Nephron progenitor cell (in vitro differentiated cells): ENCODE results near the gene HIBCH.

Experiments
- DNase-seq: peaks from one replicate; pipeline ENCODE4 v3.0.0; 2021
- H3K27ac Mint-ChIP-seq: 2 replicates; pipeline ENCODE4 v1.8.0; 2021; ENCODE audit warnings: mild to moderate bottlenecking, moderate library complexity, mixed read lengths
- H3K27me3 Mint-ChIP-seq: 2 replicates; pipeline ENCODE4 v1.8.0; 2021; ENCODE audit warnings: mild to moderate bottlenecking, low read depth, mixed read lengths; ENCODE audit not compliant: poor library complexity
- H3K36me3 Mint-ChIP-seq: 2 replicates; pipeline ENCODE4 v1.8.0; 2021; ENCODE audit warnings: low read depth, mixed read lengths
- H3K4me1 Mint-ChIP-seq: 2 replicates; pipeline ENCODE4 v1.8.0; 2021; ENCODE audit warnings: mixed read lengths
- H3K4me3 Mint-ChIP-seq: 2 replicates; pipeline ENCODE4 v1.8.0; 2021; ENCODE audit warnings: mild to moderate bottlenecking, moderate library complexity, mixed read lengths
- H3K9me3 Mint-ChIP-seq: 2 replicates; pipeline ENCODE4 v1.8.0; 2021; ENCODE audit warnings: mild to moderate bottlenecking, moderate library complexity, mixed read lengths
- TF ChIP-seq, protein P1 (sequence below): fragments of 200-600 bp; sonication (generic); IDR thresholded peaks from 2 replicates; pipeline ENCODE4 v1.5.0; 2021; ENCODE audit warnings: antibody characterized with exemption

Gene HIBCH

DNA sequence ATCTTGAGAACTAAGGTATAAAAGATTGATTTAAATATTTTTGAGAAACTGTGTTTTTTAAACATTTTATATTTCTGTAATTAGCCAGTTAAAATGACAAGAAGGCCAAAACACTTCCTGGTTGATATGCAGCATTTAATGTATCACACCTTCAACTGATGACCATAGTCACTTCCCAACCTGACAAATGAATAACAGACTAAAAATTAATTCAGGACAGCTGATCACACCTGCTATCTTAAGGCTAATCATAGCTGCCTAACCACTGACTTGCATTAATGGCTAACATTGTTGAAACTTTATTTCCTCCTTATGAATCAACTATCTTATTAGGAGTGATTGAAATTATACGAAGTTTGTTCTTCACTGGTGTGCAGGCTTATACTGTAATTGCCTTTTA lies 131.3 kb downstream of the HIBCH start:
- Mint-ChIP-seq H3K9me3 (no peaks in the 10 kb centered on the region), H3K4me3 (no peak overlapping the region), H3K27me3 (peaks cover 4% of the 10 kb centered on the region), H3K36me3 (no peaks in the 10 kb centered on the region), H3K4me1 (no peaks in the 10 kb centered on the region), H3K27ac (no peak overlapping the region)
- DNase-seq = no peak
- TF ChIP-seq, protein P1, sequence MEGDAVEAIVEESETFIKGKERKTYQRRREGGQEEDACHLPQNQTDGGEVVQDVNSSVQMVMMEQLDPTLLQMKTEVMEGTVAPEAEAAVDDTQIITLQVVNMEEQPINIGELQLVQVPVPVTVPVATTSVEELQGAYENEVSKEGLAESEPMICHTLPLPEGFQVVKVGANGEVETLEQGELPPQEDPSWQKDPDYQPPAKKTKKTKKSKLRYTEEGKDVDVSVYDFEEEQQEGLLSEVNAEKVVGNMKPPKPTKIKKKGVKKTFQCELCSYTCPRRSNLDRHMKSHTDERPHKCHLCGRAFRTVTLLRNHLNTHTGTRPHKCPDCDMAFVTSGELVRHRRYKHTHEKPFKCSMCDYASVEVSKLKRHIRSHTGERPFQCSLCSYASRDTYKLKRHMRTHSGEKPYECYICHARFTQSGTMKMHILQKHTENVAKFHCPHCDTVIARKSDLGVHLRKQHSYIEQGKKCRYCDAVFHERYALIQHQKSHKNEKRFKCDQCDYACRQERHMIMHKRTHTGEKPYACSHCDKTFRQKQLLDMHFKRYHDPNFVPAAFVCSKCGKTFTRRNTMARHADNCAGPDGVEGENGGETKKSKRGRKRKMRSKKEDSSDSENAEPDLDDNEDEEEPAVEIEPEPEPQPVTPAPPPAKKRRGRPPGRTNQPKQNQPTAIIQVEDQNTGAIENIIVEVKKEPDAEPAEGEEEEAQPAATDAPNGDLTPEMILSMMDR = no peak

DNA sequence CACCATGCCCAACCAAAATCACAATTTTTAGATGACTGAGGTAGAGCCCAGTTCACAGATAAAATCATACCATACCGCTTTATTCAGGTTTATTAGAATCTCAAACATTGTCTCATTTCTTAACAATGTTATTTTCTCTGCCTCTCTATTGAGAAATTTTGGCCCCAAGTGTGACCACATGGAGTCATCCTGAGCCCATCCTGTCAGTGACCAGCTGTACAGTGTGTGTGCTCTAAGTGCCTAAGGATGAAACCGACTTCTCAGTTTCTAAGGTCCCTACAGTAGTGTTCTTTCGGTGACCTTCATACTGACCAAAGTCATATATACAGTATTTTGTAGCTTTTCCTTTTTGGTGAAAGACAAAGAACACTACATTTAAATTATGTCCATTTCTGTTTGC lies 133.4 kb downstream of the HIBCH start:
- H3K36me3 Mint-ChIP-seq = no peaks in the 10 kb centered on the region
- peaks cover 10% of the 10 kb centered on the region for H3K27me3 Mint-ChIP-seq
- H3K4me3 Mint-ChIP-seq = no peak overlapping the region
- H3K27ac Mint-ChIP-seq = peak overlapping the region; percentile 24
- H3K9me3 Mint-ChIP-seq = no peaks in the 10 kb centered on the region
- no peak for DNase-seq
- TF ChIP-seq, protein P1 = no peak
- peaks cover 7% of the 10 kb centered on the region for H3K4me1 Mint-ChIP-seq

DNA sequence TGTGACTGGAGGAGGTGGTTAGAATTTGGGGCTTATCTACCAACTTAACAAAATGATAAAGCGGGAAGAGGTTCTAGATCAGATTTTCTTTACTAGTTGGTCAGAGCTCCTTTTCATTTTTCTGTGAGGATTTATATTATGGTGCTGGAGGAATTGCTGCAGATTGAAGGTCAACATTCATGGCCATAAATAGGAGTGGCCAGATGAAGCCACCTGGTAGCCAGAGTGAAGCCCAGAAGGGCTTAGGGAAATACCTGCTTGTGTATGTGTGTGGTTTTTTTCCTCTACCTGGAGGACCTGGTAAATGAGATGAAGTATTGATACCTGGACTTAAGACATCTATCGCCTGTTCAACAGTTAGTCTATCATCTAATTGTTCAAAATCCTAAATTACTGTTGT lies 134.2 kb downstream of the HIBCH start:
- Mint-ChIP-seq H3K36me3 (no peaks in the 10 kb centered on the region), H3K27me3 (peaks cover 14% of the 10 kb centered on the region), H3K4me3 (no peak overlapping the region), H3K27ac (no peak overlapping the region), H3K4me1 (peaks cover 11% of the 10 kb centered on the region), H3K9me3 (no peaks in the 10 kb centered on the region)
- TF ChIP-seq, protein P1 = no peak
- DNase-seq = no peak

DNA sequence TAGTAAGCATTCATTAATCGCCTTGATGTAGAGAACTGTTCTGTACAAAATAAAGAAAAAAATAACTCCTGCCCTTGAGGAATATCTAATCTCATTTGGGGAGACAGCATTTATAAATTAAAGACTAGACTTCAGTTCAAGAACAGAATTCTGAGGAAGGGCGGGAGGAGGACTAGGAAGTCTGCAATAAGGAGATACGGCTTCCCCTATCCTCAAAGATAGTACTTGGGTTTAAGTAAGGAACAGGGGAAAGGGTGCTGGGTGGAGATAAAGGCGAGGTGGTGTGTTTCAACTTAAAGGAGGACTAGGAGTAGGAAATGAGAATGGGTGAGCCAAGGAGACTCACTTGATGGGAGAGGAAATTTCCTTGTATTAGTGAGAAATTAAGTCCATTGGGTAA lies 135.2 kb downstream of the HIBCH start:
- TF ChIP-seq, protein P1 = no peak
- H3K27ac Mint-ChIP-seq = no peak overlapping the region

DNA sequence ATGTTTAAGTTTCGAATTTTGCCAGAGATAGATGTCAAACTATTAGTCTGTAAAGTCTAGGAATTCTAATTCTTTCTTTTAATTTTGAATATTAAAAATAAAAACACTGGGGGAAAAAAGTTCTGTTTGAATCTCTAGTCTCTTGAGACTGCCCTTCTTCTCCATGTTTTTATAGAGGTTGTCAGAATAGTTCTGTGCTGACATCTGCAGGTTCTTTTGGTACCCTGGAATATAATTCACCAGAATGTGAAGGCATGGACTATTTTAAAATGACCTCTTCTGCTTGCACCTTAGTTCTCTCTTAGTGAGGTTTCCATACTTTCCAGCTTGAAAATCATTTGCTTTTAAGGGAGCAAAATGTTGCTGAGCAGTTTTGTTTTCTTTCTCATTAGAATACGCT lies 136.1 kb downstream of the HIBCH start:
- Mint-ChIP-seq H3K27me3 (peaks cover 19% of the 10 kb centered on the region), H3K27ac (no peak overlapping the region), H3K4me3 (no peak overlapping the region), H3K4me1 (peaks cover 18% of the 10 kb centered on the region), H3K9me3 (no peaks in the 10 kb centered on the region), H3K36me3 (no peaks in the 10 kb centered on the region)
- no peak for DNase-seq
- TF ChIP-seq, protein P1 = no peak

More for the DNA sequence above, 135.2 kb downstream of the HIBCH start:
- Mint-ChIP-seq H3K36me3 (no peaks in the 10 kb centered on the region), H3K9me3 (no peaks in the 10 kb centered on the region), H3K4me3 (no peak overlapping the region), H3K4me1 (peaks cover 18% of the 10 kb centered on the region), H3K27me3 (peaks cover 19% of the 10 kb centered on the region)
- no peak for DNase-seq

DNA sequence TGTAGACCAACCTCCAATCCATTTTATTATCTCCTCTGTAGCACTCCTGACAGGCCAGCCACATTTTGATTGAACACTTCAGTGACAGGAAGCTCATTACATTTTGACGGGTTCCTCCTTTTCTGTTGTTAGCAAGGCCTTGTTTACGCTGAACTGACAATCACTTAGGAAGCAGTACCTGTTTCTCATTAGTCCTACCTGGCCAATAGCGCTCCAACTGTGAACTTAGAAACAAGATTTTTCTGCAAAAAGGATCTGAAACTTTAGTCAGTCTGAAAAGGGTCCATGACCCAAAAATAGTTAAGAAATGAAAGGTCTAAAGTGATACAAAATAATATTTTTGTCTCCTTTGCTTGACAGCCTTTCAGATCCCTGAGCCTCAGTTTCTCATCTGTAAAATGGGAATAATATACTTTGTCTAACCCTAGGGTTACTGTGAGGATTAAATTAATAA lies 137.5 kb downstream of the HIBCH start:
- H3K4me1 Mint-ChIP-seq = peaks cover 23% of the 10 kb centered on the region
- H3K27me3 Mint-ChIP-seq = peaks cover 22% of the 10 kb centered on the region
- TF ChIP-seq, protein P1 = no peak
- no peak for DNase-seq
- H3K27ac Mint-ChIP-seq = no peak overlapping the region
- H3K36me3 Mint-ChIP-seq = no peaks in the 10 kb centered on the region
- no peaks in the 10 kb centered on the region for H3K9me3 Mint-ChIP-seq
- H3K4me3 Mint-ChIP-seq = peak overlapping the region; percentile 47
